ENCODE data around the gene SCN1A.
"Not testable (repeated sequence)": the region's sequence is repeated elsewhere in the genome, so short reads cannot be mapped to it uniquely, and the experiment has no call there.

The SCN1A gene

GRCh38 chr2:166127217-166128155 lies at the start of gene SCN1A:
TSS of gene SCN1A (minus strand) at chr2:166128020. CDS start at chr2:166073621, 54,399 bp downstream.
- DNase-seq: peak; percentile 1

- DNase-seq: no peak
Observed at GRCh38 chr2:166173263-166173662, 45.4 kb upstream of the SCN1A start.

GRCh38 chr2:166171216-166171615 lies 43.4 kb upstream of the SCN1A start:
- no peak for DNase-seq

GRCh38 chr2:166170356-166170755 lies 42.5 kb upstream of the SCN1A start:
- no peak for DNase-seq

GRCh38 chr2:166167449-166167848 lies 39.6 kb upstream of the SCN1A start:
- DNase-seq: no peak

GRCh38 chr2:166163775-166164174 lies 36.0 kb upstream of the SCN1A start:
- no peak for DNase-seq

- DNase-seq: no peak
Observed at GRCh38 chr2:166158546-166158945, 30.7 kb upstream of the SCN1A start.

GRCh38 chr2:166157578-166157977 lies 29.8 kb upstream of the SCN1A start:
- no peak for DNase-seq

GRCh38 chr2:166156985-166157490 lies 29.2 kb upstream of the SCN1A start:
- DNase-seq: no peak

- DNase-seq: no peak
Observed at GRCh38 chr2:166155589-166155988, 27.8 kb upstream of the SCN1A start.

- DNase-seq: no peak
Observed at GRCh38 chr2:166154685-166155338, 27.0 kb upstream of the SCN1A start.

GRCh38 chr2:166152064-166152463 lies 24.2 kb upstream of the SCN1A start:
- DNase-seq: no peak

- DNase-seq: no peak
Observed at GRCh38 chr2:166148500-166149400, 20.9 kb upstream of the SCN1A start.

GRCh38 chr2:166147883-166148282 lies 20.1 kb upstream of the SCN1A start:
- DNase-seq: no peak

GRCh38 chr2:166144071-166144470 lies 16.3 kb upstream of the SCN1A start:
- DNase-seq: no peak

GRCh38 chr2:166140932-166141331 lies 13.1 kb upstream of the SCN1A start:
- DNase-seq: no peak

- DNase-seq: no peak
Observed at GRCh38 chr2:166140475-166140874, 12.7 kb upstream of the SCN1A start.

GRCh38 chr2:166139479-166139878 lies 11.7 kb upstream of the SCN1A start:
- not testable (repeated sequence) for DNase-seq

GRCh38 chr2:166138667-166139066 lies 10.8 kb upstream of the SCN1A start:
- no peak for DNase-seq

- no peak for DNase-seq
Observed at GRCh38 chr2:166138144-166138543, 10.3 kb upstream of the SCN1A start.

- DNase-seq: no peak
Observed at GRCh38 chr2:166137331-166137730, 9.5 kb upstream of the SCN1A start.

GRCh38 chr2:166135849-166136258 lies 8.0 kb upstream of the SCN1A start:
- DNase-seq: no peak

Data from NCI-H510A (cell line).